HG03571 (cell line): ENCODE results near the gene IQCH.
A peak's percentile ranks its signal among the peaks of the same experiment; 100 is the strongest.

ENCODE experiments used
- ATAC-seq: cut with Tn5 transposase; IDR thresholded peaks from one replicate; pipeline ENCODE4 v1.9.1; 2021; ENCODE audit not compliant: unreplicated experiment

IQCH gene

DNA sequence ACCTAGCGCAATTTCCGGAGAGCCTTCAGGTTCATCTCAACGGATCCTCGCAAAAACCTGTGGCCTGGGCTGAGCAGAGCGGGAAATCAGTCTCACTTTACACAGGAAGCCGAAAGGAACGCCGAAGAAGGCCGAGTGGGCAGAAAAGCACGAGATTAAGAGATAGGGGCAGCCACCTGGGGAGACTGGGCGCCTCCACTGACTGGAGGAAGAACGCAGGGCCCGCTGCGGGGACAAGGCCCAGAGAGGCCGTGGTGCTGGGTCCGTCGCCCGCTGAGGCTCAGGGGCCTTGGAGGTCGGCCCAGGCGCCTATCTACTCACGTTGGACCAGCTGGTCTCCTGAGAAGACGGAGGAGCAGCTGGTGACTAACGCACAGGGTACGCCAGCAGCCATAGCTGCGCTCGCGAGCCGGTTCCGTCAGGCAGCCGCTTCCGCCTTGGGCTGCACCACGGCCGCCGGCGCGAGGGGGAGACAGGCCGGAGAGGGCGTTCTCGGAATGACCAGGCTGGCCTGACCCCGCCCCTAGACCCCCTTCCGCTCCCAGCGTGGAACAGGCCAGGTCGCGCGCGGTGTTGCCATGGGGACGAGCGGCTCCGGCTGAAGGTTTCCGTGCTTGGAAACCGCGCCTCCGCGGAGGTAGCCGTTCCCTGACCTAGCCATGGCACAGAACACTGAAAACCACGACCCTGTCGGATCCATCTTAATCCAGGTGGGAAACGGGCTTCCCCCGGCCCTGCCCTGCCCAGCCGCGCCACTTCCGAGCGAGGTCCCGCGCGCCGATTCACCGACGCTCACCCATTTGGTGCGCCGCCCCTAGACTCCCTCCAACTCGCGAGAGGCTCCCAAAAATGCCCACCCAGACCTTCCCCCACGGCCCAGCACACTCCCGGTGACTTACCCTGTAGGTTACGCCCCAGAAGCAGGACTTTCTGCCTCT, at the start of gene IQCH, which contains the start of gene AAGAB:
TSS of gene IQCH (plus strand) at position 549 of the 938 bp plus-strand sequence. CDS start at position 660, 111 bp downstream.
TSS of gene AAGAB (minus strand) at position 424 of the 938 bp plus-strand sequence. CDS start at position 394, 30 bp downstream.
- ATAC-seq, result peak; percentile 97

DNA sequence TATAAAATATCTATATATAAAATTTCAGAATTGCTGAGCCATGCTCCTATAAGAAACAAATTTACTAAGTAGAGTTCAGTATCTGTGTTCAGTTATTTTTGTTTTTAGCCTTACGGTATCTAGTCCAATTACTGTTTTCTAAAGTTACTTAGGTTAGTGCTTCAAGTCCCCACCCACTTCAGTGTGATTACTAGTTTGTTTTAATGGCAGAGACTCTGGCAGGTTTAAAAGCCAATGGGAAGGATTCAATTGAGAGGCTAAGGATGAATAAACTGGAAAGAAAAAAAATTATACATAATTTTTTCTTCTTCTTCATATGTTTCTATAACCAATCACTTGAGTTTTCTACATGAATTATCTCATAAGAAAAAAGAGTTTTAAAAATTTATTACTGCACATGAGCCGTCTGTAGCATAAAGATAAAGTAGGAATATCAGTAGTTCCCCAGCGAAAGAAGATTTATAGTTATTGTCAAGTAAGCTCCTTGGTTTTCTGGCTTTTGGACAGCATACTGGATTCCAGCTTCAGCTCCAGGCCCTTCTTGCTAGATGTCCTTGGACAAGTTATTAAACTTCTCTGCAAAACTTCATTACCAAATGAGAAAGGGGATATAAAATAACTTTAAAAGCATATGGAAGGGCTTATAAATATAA, 46.9 kb upstream of the IQCH start:
- ATAC-seq, result no peak

DNA sequence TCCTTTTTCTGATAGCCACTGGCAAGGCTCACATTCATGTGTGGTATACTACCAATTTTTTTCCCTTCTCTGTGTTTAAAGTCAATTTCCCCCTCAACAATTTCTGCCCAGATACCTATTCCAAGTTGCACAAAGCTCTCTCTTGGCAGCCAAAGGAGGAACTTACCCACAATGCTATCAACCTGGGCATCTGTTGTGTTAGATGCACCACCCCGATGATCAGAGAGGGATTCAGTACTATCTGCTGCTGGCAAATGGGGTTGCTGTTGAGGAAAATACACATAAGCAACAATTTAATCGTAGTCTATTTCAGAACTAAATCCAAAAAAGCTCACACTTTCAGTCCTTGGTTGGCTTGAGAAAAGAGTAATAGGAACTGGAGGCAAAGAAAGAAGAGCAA, 46.2 kb upstream of the IQCH start:
- no peak for ATAC-seq

DNA sequence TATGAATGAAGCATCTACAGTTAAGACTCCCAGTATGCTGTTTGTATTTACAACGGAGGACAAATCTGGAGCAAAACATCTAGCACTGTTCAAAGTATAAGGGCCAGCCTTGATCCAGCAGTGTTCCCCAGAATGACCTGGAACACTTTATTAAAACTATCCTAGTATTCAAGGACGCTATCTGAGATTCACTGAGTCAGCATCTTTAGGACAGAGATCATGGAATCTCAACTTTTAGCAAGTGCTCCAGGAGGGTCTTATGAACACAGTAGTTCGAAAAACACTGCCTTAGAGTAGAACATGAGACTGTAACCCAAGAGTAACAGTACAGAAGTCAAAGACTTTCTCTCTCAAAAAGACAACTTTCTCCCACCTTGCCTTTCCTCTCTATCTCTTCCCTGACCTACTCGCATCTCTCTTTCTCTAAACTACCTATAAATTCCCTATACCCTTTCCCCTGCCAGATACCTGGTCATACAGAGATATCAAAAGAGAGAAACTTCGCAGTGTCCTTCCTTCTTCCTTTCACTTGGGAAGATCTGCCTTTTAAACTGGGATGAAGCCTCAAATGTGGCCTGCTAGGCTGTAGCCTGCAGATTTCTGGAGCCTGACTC, 43.9 kb upstream of the IQCH start:
- ATAC-seq, result no peak

DNA sequence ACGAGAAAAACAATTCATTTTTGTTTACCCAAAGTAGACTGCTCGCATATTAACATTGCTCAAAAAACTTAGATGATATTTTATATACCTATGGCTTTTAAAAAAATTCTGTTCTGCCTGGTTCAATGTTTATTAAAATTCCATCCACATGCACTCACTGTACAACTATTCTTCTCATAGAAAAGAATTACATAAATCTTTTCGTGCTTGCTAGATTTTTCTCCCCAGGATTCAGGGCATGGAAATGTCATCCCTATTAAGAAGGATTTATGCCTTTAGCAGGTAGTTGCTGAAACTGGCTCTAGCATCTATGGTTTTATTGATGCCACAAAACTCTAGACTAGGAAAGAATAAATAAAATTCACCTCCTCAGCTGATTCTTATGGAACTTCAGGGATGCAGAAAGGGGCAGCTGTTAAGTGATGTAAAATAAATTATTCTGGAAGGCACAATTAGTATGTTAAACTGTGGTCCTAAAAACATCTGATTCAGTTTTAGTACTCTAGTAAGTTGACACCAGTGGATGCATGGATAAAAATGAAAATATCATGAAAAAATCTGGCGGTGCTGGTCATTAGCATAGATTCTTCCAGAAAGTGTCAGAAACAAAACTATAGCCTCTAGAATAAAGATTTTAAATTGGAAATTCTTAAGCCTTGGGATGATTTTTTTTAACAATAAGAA, 41.8 kb upstream of the IQCH start:
- ATAC-seq, result no peak

DNA sequence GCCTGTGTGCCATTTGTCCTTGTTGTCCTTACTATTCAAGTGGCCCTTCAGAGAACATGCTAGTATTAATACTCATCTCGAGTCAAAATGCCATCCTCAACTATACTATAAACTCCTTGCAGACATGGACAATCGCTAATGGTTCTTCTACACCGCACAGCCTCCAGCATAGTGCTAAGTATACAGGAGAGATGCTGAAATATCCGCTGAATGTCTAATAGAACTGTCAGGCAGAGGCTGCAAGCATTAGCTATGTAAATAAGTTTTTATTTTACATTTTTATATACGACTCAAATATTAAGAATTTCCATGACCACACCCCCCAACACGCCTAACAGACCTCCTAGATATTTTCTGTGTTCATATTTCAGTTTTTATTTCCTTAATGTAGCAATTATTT, 39.5 kb upstream of the IQCH start:
- ATAC-seq, result no peak

DNA sequence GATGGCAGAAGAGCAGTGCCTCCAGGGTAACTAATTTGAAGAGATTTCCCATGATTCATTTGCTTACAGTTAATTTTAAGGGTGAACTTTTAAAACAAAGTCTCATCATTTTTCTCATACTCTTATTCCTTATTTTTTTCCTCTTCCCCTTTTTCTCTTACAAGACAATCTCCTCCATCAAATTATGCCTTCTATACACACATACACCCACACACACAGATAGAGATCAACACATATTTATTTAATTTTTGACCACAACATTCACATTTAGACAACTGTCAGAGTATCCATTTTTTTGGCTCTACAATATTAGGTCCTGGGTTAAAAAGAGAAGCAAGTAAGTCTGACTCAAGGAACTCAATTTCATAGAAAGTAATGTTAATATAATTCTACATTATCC, 37.7 kb upstream of the IQCH start:
- ATAC-seq, result no peak

DNA sequence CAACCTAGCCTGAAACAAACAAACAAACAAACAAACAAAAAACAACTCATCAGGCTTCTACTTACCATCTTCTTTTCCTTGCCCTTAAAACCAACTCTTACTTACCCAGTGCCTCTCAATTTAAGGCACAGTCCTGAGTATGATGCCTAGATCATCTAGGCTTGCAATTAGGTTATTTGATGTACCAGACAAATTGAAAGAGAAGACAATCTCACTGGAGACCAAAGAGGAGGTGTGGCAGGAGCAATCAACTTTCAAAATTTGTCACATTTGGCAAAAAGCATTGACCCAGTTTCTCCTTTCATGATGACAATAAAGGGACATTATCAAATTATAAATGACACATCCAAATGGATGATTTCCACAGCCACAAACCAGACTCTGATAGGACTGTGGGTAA, 36.2 kb upstream of the IQCH start:
- no peak for ATAC-seq

DNA sequence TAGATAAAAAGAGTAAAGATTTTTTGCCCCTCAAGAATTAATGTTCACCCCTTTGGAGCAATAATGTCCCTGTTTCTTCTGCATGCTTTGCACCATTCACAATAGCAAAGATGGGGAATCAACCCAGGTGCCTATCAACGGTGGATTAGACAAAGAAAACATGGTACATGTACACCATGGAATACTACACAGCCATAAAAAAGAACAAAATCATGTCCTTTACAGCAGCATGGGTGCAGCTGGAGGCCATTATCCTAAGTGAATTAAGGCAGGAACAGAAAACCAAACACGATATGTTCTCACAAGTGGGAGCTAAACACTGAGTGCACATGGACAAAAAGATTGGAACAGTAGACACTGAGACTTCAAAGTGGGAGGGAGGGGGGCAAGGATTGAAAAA, 35.3 kb upstream of the IQCH start:
- ATAC-seq, result no peak

DNA sequence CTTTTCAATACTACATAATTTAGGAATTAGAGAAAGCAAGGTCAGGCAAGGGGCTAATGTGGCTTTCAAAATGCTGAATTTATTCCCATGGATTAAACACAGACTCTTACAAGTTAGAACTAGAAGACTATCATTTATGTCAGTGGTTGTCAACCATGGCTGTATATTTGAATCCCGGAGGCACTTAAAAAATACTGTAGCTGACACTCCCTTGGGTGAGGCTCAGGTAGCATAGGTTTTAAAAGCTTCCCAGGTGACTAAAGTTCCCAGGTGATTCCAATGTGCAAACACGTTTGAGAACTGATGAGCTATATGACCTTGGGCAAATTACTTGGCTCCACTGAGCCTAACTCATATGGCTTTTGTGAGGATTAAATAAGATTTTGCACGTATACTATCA, 29.7 kb upstream of the IQCH start:
- ATAC-seq, result no peak

DNA sequence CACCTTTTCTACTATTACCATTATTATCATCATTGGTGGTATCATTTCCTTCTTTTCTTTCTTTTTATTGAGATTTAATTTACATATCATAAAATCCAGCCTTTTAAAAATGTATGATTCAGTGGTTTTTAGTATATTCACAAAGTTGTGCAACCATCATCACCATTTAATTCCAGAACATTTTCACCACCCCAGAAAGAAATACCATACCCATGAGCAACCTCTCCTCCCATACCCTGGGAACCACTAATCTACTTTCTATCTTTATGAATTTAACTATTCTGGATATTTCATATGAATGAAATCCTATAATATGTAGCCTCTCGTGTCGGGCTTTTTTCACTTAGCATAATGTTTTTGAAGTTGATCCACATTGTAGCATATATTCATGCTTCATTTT, 29.2 kb upstream of the IQCH start:
- no peak for ATAC-seq

DNA sequence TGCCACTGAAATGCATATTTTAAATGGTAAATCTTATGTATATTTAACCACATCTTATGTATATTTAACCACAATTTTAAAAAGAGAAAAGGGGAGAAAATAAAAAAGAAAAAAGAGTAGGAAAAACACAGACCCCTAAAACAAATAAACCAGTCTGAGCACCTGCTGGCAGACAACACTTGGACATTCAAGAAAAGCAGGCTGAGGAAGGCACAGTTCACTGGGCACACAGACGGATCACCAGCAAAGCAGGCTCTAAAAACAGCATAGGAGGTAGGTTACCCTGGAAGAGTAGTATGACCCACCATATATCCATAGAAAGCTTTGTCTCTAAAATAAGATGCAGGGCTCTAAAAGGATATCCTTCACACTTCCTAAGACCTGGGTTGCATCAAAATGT, 27.2 kb upstream of the IQCH start:
- no peak for ATAC-seq

DNA sequence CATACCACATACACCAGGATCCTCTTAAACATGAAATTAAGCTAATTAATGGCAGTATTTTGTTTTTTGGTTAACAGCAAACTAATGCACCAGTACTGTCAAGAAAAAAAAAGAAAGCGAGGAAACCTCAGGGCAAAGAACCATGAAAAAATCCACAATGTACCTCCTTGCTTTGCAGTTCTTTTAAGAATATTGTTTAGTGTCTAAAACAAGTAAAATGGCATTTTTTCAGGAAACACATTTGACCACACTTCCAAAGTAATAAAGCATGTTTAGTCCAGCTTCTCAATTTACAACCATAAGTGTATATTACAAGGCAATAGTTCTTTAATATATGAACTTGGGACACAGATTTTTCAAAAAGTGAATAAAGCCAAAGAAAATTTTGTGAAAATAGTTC, 26.7 kb upstream of the IQCH start:
- no peak for ATAC-seq

DNA sequence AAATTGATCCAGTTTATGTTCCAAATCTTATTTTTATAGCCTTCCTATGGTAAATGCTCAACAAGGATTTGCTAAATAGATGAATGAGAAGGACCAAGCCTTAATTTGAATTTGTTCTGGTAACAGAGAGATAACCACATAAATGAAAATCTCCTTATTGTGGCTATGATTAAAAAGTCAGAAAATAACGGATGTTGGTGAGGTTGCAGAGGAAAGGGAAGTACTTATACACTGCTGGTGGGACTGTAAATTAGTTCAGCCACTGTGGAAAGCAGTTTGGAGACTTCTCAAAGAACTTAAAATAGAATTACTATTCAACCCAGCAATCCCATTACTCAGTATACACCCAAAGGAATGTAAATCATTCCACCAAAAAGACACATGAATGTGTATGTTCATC, 26.3 kb upstream of the IQCH start:
- ATAC-seq, result no peak

DNA sequence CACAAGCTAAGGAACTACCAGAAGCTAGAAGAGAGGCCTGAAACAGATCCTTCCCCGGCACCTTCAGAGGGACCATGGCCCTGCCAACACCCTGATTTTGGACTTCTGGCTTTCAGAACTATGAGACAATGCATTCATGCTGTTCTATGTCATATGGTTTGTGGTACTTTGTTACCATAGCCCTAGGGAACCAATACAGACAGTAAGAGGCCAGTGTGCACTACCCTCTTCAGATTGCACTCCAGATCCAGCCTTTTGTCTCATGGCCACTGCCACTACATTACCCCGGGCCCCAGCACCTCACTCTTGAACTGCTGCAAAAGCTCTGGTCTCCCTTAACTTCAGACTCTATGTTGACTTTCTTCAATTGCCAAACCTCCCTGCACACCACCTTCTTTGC, 24.1 kb upstream of the IQCH start:
- no peak for ATAC-seq

DNA sequence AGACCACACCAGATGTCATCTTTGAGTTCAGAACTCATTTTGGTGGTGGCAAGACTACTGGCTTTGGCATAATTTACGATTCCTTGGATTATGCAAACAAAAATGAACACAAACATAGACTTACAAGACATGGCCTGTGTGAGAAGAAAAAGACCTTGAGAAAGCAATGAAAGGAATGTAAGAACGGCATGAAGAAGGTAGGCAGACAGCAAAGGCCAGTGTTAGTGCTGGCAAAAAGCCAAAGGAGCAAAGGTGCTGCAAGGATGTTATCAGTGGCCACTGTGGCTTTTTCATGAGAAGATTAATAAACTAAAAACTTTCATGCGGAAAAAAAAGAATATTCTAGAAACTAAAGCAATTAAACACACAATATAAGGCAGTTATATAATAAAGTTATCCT, 22.0 kb upstream of the IQCH start:
- no peak for ATAC-seq

DNA sequence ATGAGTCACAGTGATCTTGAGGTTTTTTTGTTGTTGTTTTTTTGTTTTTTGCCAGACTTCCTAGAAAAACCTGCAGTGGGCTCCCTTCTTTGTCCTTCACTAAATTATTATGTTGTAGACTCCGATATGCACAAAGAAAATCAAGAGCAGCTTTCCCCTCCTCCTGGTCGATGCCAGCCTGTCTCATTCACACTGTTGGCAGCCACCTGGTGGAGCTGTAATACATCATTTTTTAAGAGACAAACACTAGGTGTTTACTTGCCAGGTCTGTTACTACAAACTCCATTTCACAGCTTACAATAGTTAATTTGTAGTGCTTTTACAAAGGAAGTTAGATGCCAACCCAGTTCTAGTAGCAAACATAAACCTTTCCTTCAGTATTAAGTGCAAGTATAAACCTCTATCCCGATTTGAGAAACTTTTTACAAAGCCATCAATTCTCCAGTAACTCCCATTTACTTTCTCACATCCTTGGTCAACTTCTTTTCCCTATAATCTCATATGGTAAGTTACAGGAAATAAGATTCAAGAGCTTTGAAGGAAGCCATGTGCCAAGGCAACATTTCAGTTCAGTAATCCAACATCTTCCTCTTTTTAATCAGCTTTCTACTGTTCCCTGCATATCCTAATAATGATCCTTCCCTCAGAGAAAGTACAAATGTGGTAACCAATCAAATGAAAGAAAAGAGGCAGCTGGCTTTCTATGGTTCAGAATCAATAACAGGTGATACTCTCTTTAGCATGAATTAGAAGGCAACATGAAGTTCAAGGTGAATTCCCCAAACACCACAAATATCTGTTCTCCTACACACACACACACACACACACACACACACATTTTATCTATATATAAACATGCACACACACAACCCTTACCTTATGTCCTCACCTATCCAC, 14.1 kb upstream of the IQCH start:
- ATAC-seq, result no peak

DNA sequence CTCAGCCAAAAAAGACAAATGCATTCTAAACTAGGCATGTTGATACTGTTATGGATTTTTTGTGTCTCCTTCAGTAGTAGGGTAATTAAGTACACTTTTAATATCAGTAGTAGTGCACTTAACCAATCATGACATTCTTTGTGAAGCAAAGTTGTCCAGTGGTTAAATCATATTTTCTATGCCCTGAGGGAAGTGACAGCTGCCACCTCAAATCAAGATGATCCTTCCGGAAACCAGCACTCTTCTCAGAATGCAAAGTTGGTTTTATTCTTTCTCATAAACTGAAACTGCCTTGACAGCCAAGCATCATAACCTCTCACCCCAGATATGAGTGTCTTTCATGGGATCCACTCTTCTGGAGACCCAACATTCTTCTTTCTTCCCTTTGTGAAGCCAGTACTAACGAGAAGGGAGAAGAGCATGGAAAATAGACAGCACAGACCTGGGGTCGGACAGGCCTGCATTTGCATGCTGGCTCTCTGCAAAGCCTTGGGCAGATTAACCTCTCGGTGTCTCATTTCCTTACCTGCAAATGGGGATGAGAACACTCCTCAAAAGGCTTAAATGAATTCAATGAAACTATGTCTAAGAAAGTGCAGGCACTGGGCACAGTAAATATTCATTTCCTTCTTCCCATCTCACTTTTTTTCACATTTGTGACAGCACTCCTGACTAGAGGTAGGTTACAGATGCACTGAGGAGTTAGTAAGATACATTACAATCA, 13.3 kb upstream of the IQCH start:
- peak; percentile 77 for ATAC-seq

DNA sequence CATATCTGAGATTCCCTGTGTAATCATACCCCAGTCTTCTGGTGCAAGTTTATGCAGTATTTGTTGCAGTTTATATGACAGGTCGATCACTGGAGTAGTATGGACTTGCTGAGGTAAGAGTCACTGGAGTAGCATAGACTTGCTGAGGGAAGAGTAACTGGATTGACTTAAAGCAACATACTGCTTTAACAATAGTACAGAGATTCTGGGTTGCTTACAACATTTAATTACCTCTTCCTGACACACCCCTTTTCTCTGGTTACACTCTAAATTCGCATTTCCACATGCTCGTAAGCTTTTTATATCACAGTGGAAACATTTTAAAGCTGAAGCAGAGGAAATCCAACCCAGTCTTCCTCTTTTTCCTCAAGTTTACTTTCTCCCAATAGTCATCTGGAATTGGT, 11.9 kb upstream of the IQCH start:
- ATAC-seq, result no peak
